ENCODE results near the gene MCF2L.

DNA sequence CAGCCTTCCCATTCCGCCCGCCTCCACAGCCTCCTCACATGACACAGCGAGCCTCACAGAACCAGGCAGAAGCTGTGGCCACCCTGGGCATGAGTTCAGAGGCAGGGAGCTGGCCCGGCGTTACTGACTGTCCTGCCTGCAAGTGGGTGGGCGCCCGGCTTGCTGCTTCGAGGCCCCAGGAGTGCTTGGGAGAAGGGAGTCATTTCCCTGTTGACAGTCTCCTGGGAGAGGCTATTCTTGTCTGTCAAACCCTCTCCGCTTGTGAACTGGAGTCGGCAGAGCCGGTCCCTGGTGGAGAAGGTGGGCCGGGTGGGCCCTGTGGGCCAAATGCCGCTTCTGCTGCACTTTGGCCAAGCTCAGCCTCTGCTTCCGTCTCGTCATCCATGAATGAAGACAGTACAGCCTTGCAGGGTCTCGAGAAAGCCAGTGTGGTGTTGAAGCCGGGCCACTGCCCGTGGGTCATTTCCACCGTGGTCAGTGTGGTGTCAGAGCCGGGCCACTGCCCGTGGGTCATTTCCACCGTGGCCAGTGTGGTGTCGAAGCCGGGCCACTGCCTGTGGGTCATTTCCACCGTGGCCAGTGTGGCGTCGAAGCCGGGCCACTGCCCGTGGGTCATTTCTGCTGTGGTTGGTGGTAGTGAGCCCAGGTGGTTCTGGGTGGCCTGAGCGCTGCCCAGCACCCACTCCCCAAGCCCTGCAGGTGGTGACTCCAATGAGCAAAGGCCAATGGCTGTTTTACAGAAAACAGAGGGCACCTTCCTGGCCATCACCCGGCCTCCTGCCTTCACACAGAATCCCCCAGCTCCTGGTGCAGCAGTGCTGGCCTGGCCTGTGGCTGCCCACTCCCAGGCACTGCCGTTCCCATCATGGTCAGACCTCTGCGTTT is 123.1 kb downstream of the MCF2L start:
- TF ChIP-seq HOXA7 (CRISPR knock-in tag; IDR thresholded peaks at IDR 0.05) (no peak), POLR2A (IDR thresholded peaks at IDR 0.05; ENCODE audit: low read length) (no peak), MAZ (IDR thresholded peaks at IDR 0.05; ENCODE audit: borderline replicate concordance, low read depth, low read length) (no peak), REST (IDR thresholded peaks at IDR 0.05) (no peak), CBX2 (IDR thresholded peaks at IDR 0.05; ENCODE audit: borderline replicate concordance, low read depth) (no peak), ZSCAN20 (CRISPR knock-in tag; IDR thresholded peaks at IDR 0.05) (no peak)
- TF ChIP-seq, protein P1, sequence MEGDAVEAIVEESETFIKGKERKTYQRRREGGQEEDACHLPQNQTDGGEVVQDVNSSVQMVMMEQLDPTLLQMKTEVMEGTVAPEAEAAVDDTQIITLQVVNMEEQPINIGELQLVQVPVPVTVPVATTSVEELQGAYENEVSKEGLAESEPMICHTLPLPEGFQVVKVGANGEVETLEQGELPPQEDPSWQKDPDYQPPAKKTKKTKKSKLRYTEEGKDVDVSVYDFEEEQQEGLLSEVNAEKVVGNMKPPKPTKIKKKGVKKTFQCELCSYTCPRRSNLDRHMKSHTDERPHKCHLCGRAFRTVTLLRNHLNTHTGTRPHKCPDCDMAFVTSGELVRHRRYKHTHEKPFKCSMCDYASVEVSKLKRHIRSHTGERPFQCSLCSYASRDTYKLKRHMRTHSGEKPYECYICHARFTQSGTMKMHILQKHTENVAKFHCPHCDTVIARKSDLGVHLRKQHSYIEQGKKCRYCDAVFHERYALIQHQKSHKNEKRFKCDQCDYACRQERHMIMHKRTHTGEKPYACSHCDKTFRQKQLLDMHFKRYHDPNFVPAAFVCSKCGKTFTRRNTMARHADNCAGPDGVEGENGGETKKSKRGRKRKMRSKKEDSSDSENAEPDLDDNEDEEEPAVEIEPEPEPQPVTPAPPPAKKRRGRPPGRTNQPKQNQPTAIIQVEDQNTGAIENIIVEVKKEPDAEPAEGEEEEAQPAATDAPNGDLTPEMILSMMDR (IDR thresholded peaks at IDR 0.05), result no peak
- TF ChIP-seq, protein P2, sequence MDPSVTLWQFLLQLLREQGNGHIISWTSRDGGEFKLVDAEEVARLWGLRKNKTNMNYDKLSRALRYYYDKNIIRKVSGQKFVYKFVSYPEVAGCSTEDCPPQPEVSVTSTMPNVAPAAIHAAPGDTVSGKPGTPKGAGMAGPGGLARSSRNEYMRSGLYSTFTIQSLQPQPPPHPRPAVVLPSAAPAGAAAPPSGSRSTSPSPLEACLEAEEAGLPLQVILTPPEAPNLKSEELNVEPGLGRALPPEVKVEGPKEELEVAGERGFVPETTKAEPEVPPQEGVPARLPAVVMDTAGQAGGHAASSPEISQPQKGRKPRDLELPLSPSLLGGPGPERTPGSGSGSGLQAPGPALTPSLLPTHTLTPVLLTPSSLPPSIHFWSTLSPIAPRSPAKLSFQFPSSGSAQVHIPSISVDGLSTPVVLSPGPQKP (IDR thresholded peaks at IDR 0.05; ENCODE audit: low read depth, low read length), result no peak
- TF ChIP-seq, protein P3, sequence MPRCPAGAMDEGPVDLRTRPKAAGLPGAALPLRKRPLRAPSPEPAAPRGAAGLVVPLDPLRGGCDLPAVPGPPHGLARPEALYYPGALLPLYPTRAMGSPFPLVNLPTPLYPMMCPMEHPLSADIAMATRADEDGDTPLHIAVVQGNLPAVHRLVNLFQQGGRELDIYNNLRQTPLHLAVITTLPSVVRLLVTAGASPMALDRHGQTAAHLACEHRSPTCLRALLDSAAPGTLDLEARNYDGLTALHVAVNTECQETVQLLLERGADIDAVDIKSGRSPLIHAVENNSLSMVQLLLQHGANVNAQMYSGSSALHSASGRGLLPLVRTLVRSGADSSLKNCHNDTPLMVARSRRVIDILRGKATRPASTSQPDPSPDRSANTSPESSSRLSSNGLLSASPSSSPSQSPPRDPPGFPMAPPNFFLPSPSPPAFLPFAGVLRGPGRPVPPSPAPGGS (IDR thresholded peaks at IDR 0.05), result no peak

All from A549 (cell line).